Neural cell (in vitro differentiated cells): ENCODE results near the gene POLDIP3. TPM values are rescaled to one million over a fixed set of nuclear protein-coding genes. Genes with fewer than 3 reads are reported as not detected.

ENCODE experiments used
- H2AFZ ChIP-seq: fragments of 200-600, 300-800 bp; sonication (generic), shearing (Covaris generic); 2 replicates; pipeline ENCODE4 v1.6.0; 2014; ENCODE audit warnings: low read depth, mild to moderate bottlenecking, antibody characterized with exemption, low read length, moderate library complexity
- H3F3A ChIP-seq: fragments of 200-600 bp; shearing (Covaris generic); 2 replicates; pipeline ENCODE4 v1.6.1; 2016; ENCODE audit warnings: mild to moderate bottlenecking, moderate library complexity, mixed read lengths, antibody characterized with exemption, low read length; ENCODE audit not compliant: insufficient read depth, poor library complexity, severe bottlenecking
- H3K27ac ChIP-seq: fragments of 200-600, 300-800 bp; sonication (generic), shearing (Covaris generic); 2 replicates; pipeline ENCODE4 v1.5.1; 2014; ENCODE audit warnings: mild to moderate bottlenecking, low read length, moderate library complexity
- H3K27me3 ChIP-seq: fragments of 300-800, 200-600 bp; sonication (generic), shearing (Covaris generic); 2 replicates; pipeline ENCODE4 v1.6.0; 2014; ENCODE audit warnings: mild to moderate bottlenecking, low read depth, low read length, moderate library complexity; ENCODE audit not compliant: insufficient read depth
- H3K36me3 ChIP-seq: fragments of 300-800, 200-600 bp; sonication (generic), shearing (Covaris generic); 2 replicates; pipeline ENCODE4 v1.5.1; 2014; ENCODE audit warnings: mild to moderate bottlenecking, antibody characterized with exemption, low read length, moderate library complexity; ENCODE audit not compliant: insufficient read depth
- H3K4me2 ChIP-seq: fragments of 300-800, 200-600 bp; sonication (generic), shearing (Covaris generic); 2 replicates; pipeline ENCODE4 v1.6.0; 2014; ENCODE audit warnings: mild to moderate bottlenecking, low read length
- H3K4me3 ChIP-seq: fragments of 300-800, 200-600 bp; sonication (generic), shearing (Covaris generic); 2 replicates; pipeline ENCODE4 v1.5.1; 2014; ENCODE audit warnings: mild to moderate bottlenecking, low read length, moderate library complexity
- H3K79me2 ChIP-seq: fragments of 200-600 bp; shearing (Covaris generic); replicated peaks from 2 replicates; pipeline ENCODE4 v1.6.0; 2014; ENCODE audit warnings: mild to moderate bottlenecking, low read length, moderate library complexity; ENCODE audit not compliant: insufficient read depth
- H3K9ac ChIP-seq: fragments of 300-800, 200-600 bp; sonication (generic), shearing (Covaris generic); 2 replicates; pipeline ENCODE4 v1.6.1; 2016; ENCODE audit warnings: mild to moderate bottlenecking, low read length, mixed read lengths
- H3K9me2 ChIP-seq: fragments of 200-600 bp; shearing (Covaris generic); 2 replicates; pipeline ENCODE4 v1.6.1; 2016; ENCODE audit warnings: mild to moderate bottlenecking, low read length, mixed read lengths; ENCODE audit not compliant: insufficient read depth
- H3K9me3 ChIP-seq: fragments of 200-600, 300-800 bp; sonication (generic), shearing (Covaris generic); 2 replicates; pipeline ENCODE4 v1.6.1; 2016; ENCODE audit warnings: mild to moderate bottlenecking, mixed run types, low read length, moderate library complexity, mixed read lengths
- H4K20me1 ChIP-seq: fragments of 200-600 bp; shearing (Covaris generic); 2 replicates; pipeline ENCODE4 v1.6.1; 2016; ENCODE audit warnings: mild to moderate bottlenecking, mixed run types; ENCODE audit not compliant: insufficient read depth
- EP300 ChIP-seq: fragments of 450-650 bp; conservative IDR thresholded peaks from 2 replicates; pipeline ENCODE4 v1.6.1; 2014; ENCODE audit warnings: antibody characterized with exemption, mild to moderate bottlenecking, moderate library complexity; ENCODE audit not compliant: poor library complexity, severe bottlenecking
- EZH2 ChIP-seq: fragments of 200-600, 300-800 bp; shearing (Covaris generic), sonication (generic); IDR thresholded peaks from 2 replicates; pipeline ENCODE4 v1.6.1; 2014; ENCODE audit warnings: antibody characterized with exemption, low read length, borderline replicate concordance, mild to moderate bottlenecking; ENCODE audit not compliant: insufficient read depth, poor library complexity, severe bottlenecking
- MXI1 ChIP-seq: fragments of 450-650 bp; conservative IDR thresholded peaks from 2 replicates; pipeline ENCODE4 v1.6.1; 2014; ENCODE audit warnings: antibody characterized with exemption, mild to moderate bottlenecking; ENCODE audit not compliant: poor library complexity, severe bottlenecking
- POLR2AphosphoS5 ChIP-seq: IDR thresholded peaks from 2 replicates; pipeline ENCODE4 v1.6.1; 2012
- RAD21 ChIP-seq: fragments of 450-650 bp; conservative IDR thresholded peaks from 2 replicates; pipeline ENCODE4 v1.6.1; 2014; ENCODE audit warnings: antibody characterized with exemption, mild to moderate bottlenecking, moderate library complexity
- REST ChIP-seq: IDR thresholded peaks from 2 replicates; pipeline ENCODE4 v1.6.1; 2012; ENCODE audit warnings: borderline replicate concordance
- SMC3 ChIP-seq: fragments of 450-650 bp; conservative IDR thresholded peaks from 2 replicates; pipeline ENCODE4 v1.6.1; 2014; ENCODE audit warnings: antibody characterized with exemption, mild to moderate bottlenecking, moderate library complexity; ENCODE audit not compliant: poor library complexity
- TAF1 ChIP-seq: IDR thresholded peaks from 2 replicates; pipeline ENCODE4 v1.6.1; 2012; ENCODE audit warnings: low read depth
- polyA plus RNA-seq: library from polyadenylated mRNA; depleted of rRNA; stranded (reverse); fragments of >200 nt; gene quantifications from 2 replicates; pipeline ENCODE4 v1.2.3, GENCODE V29; 2014
- TF ChIP-seq, protein P1 (sequence below): fragments of 450-650 bp; IDR thresholded peaks from 2 replicates; pipeline ENCODE4 v1.5.1; 2014; ENCODE audit warnings: antibody characterized with exemption, mild to moderate bottlenecking, moderate library complexity; ENCODE audit not compliant: poor library complexity, severe bottlenecking

POLDIP3 gene
- polyA plus RNA-seq, 1 donor from 2014 or later = 56.9 TPM

- H3K9ac ChIP-seq = no peak overlapping the region
These were observed 17.7 kb downstream of the POLDIP3 start for GRCh38 chr22:42596863-42597530.

DNA sequence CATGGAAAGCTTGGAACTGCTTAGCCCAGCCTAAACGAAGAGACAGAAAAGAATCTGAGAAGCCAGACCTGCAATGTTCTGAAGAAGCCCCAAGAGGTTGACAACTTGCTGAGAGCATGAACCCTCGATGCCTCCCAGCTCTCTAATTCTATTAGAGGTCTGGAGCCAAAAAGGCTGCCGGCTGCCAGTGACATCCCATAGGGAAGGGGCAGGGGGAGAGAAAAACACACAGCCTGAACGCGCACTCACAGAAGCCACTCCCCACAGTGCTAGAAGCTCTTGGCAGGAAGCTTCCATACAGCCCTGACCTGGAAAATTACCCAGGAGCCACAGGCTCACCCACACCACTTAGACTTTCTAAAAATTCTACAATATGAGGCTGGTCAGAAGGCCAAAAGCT is 18.3 kb downstream of the POLDIP3 start:
- H3K9ac ChIP-seq = no peak overlapping the region
- H3K4me2 ChIP-seq = no peak overlapping the region

More at GRCh38 chr22:42596863-42597530, 17.7 kb downstream of the POLDIP3 start:
- Histone ChIP-seq H2AFZ (no peak overlapping the region), H3K9me3 (no peaks in the 10 kb centered on the region), H3K36me3 (peaks cover under 1% of the 10 kb centered on the region), H3K4me2 (no peak overlapping the region), H4K20me1 (no peaks in the 10 kb centered on the region), H3K27ac (no peak overlapping the region), H3F3A (no peaks in the 10 kb centered on the region), H3K9me2 (no peaks in the 10 kb centered on the region), H3K27me3 (no peaks in the 10 kb centered on the region), H3K79me2 (peaks cover 9% of the 10 kb centered on the region), H3K4me3 (no peak overlapping the region)
- TF ChIP-seq SMC3 (no peak), EP300 (no peak), TAF1 (no peak), REST (no peak), RAD21 (no peak), POLR2AphosphoS5 (no peak), MXI1 (no peak)

More for the DNA sequence above, 18.3 kb downstream of the POLDIP3 start:
- H3K9me2 ChIP-seq = no peaks in the 10 kb centered on the region
- H3K9me3 ChIP-seq = no peaks in the 10 kb centered on the region
- H3K79me2 ChIP-seq = peaks cover 5% of the 10 kb centered on the region
- TF ChIP-seq REST (no peak), RAD21 (no peak), EP300 (no peak), SMC3 (no peak), MXI1 (no peak), EZH2 (no peak), POLR2AphosphoS5 (no peak), TAF1 (no peak)
- TF ChIP-seq, protein P1, sequence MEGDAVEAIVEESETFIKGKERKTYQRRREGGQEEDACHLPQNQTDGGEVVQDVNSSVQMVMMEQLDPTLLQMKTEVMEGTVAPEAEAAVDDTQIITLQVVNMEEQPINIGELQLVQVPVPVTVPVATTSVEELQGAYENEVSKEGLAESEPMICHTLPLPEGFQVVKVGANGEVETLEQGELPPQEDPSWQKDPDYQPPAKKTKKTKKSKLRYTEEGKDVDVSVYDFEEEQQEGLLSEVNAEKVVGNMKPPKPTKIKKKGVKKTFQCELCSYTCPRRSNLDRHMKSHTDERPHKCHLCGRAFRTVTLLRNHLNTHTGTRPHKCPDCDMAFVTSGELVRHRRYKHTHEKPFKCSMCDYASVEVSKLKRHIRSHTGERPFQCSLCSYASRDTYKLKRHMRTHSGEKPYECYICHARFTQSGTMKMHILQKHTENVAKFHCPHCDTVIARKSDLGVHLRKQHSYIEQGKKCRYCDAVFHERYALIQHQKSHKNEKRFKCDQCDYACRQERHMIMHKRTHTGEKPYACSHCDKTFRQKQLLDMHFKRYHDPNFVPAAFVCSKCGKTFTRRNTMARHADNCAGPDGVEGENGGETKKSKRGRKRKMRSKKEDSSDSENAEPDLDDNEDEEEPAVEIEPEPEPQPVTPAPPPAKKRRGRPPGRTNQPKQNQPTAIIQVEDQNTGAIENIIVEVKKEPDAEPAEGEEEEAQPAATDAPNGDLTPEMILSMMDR = no peak
- no peak overlapping the region for H3K4me3 ChIP-seq
- H3K36me3 ChIP-seq = peaks cover 7% of the 10 kb centered on the region
- no peaks in the 10 kb centered on the region for H4K20me1 ChIP-seq
- H3K27me3 ChIP-seq = no peaks in the 10 kb centered on the region
- no peaks in the 10 kb centered on the region for H3F3A ChIP-seq
- no peak overlapping the region for H3K27ac ChIP-seq
- no peak overlapping the region for H2AFZ ChIP-seq
